Keratinocyte (primary cell): ENCODE results near the gene TYMS.

Experiments
- CTCF ChIP-seq, 3 experiments: IDR thresholded peaks in 1 of 3; conservative IDR thresholded peaks in 1 of 3; optimal IDR thresholded peaks in 1 of 3; 2 replicates in 2 of 3; 3 replicates in 1 of 3; pipeline versions ENCODE3 to v1.5.1; 2011; ENCODE audit warnings: low read length in 3 of 3, mild to moderate bottlenecking in 3 of 3, moderate library complexity in 2 of 3, control low read depth in 1 of 3, inconsistent platforms in 1 of 3; ENCODE audit not compliant: insufficient read depth in 2 of 3; ENCODE audit errors: extremely low read depth in 1 of 3
- EZH2 ChIP-seq: IDR thresholded peaks from one replicate; pipeline ENCODE4 v1.6.1; 2012; ENCODE audit warnings: inconsistent platforms, mild to moderate bottlenecking, low read length, moderate library complexity

- TF ChIP-seq EZH2 (no peak), CTCF (optimal IDR thresholded peaks at IDR 0.05 in 1 of 3, IDR thresholded peaks at IDR 0.05 in 1 of 3, conservative IDR thresholded peaks at IDR 0.05 in 1 of 3; ENCODE audit: extremely low read depth in 1 of 3, insufficient read depth in 2 of 3, low read length in 3 of 3) (peak; percentile 41 to 76 (median 72))
Observed at GRCh38 chr18:623761-624620, 33.5 kb upstream of the TYMS start.
